Adipose tissue (tissue), 3 donors: ENCODE measurements around the gene FHL5. TPM values are rescaled to one million over a fixed set of nuclear protein-coding genes. Genes with fewer than 3 reads are reported as not detected.

ENCODE experiments used
- H3K27ac ChIP-seq: one replicate; pipeline ENCODE4 v1.5.1; 2013; ENCODE audit warnings: low read depth, low read length
- WGBS, 3 donors: extraction: QIAGEN DNeasy Blood & Tissue Kit; methylation state at CpG; one replicate each; pipeline ENCODE4 v1.1.7; 2013; 5-methylcytosine and 5-hydroxymethylcytosine counted together
- polyA plus RNA-seq, 3 donors: library from polyadenylated mRNA; stranded (reverse); fragments of 200-250 nt; gene quantifications; one replicate each; pipeline ENCODE4 v1.2.3, GENCODE V29; 2013
- donor health status: healthy with polysubstance abuse.
- donor health status: Bipolar disorder and iron deficiency.
- donor health status: healthy.

The FHL5 gene
- polyA plus RNA-seq, 3 donors, result 2.6 to 12.7 (median 10.3) TPM

DNA sequence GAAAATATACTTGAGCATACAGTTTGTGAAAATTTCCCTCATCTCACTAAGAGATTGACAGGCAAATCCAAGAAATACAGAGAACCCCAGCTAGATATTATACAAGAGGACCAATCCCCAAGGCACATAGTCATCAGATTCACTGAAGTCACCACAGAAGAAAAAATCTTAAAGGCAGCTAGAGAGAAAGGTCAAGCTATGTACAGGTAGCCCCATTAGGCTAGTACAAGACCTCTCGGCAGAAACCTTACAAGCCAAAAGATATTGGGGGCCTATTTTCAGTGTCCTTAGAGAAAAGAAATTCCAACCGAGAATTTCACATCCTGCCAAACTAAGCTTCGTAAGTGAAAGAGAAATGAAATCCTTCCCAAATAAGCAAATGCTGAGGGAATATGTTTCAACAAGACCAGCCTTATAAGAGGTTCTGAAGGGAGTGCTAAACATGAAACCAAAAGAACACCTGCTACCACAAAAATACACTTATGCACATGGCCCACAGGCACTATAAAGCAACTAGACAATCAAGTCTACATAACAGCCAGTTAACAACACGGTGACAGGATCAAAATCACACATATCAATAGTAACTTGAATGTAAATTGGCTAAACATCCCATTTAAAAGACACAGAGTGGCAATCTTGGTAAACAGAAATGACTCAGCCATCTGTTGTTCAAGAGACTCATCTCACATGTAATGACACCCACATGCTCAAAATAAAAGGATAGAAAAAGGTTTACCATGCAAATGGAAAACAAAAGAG lies 96.3 kb downstream of the FHL5 start:
- WGBS, 3 donors, result 80 to 86% (median 81%) methylated on average over 4 of the region's 4 CpGs
- H3K27ac ChIP-seq, result no peak overlapping the region

Other genes starting within 250 kb of the FHL5 start
- gene UFL1, start 41.3 kb upstream of the FHL5 start, polyA plus RNA-seq, result 10 to 100 TPM in 1 of 3 donors, 1 to 10 TPM in 2; 8.3 to 13.3 (median 9.8) TPM